Nephron (organoid): ENCODE measurements around the gene RPTOR.

Experiments used
- H3K27ac Mint-ChIP-seq, 3 experiments: 2 replicates each; pipeline ENCODE4 v1.8.0; 2020; ENCODE audit warnings: mixed read lengths in 3 of 3, mild to moderate bottlenecking in 2 of 3, moderate library complexity in 1 of 3
- H3K27me3 Mint-ChIP-seq: 2 replicates; pipeline ENCODE4 v1.8.0; 2021; ENCODE audit warnings: low read depth, mild to moderate bottlenecking, moderate library complexity, mixed read lengths
- H3K36me3 Mint-ChIP-seq: 2 replicates; pipeline ENCODE4 v1.8.0; 2020; ENCODE audit warnings: low read depth, mixed read lengths
- H3K4me1 Mint-ChIP-seq: 2 replicates; pipeline ENCODE4 v1.8.0; 2020; ENCODE audit warnings: mixed read lengths
- H3K4me3 Mint-ChIP-seq, 3 experiments: 2 replicates each; pipeline ENCODE4 v1.8.0; 2020; ENCODE audit warnings: mild to moderate bottlenecking in 3 of 3, mixed read lengths in 3 of 3, moderate library complexity in 2 of 3
- H3K9me3 Mint-ChIP-seq: 2 replicates; pipeline ENCODE4 v1.8.0; 2020; ENCODE audit warnings: mixed read lengths
- CTCF ChIP-seq, 3 experiments: fragments of 200-600 bp; sonication (generic); IDR thresholded peaks; one replicate each; pipeline ENCODE4 v1.5.0; 2021; ENCODE audit warnings: antibody characterized with exemption in 3 of 3; ENCODE audit not compliant: unreplicated experiment in 3 of 3

The RPTOR gene

GRCh38 chr17:80786470-80786869 is 241.8 kb downstream of the RPTOR start:
- H3K4me1 Mint-ChIP-seq: peaks cover 72% of the 10 kb centered on the region
- peak overlapping the region in 2 of 3 experiments; percentile 12 to 40 for H3K27ac Mint-ChIP-seq
- peak overlapping the region in 1 of 3 experiments; percentile 16 for H3K4me3 Mint-ChIP-seq
- peaks cover 2% of the 10 kb centered on the region for H3K9me3 Mint-ChIP-seq
- H3K36me3 Mint-ChIP-seq: peaks cover 11% of the 10 kb centered on the region
- no peak for TF ChIP-seq CTCF (IDR thresholded peaks at IDR 0.05; ENCODE audit: unreplicated experiment in 3 of 3)
- peaks cover 3% of the 10 kb centered on the region for H3K27me3 Mint-ChIP-seq

GRCh38 chr17:80786887-80787286 is 242.2 kb downstream of the RPTOR start:
- Mint-ChIP-seq H3K36me3 (peaks cover 11% of the 10 kb centered on the region), H3K27me3 (peaks cover 3% of the 10 kb centered on the region), H3K4me1 (peaks cover 74% of the 10 kb centered on the region), H3K4me3 (no peak overlapping the region), H3K9me3 (peaks cover 2% of the 10 kb centered on the region), H3K27ac (peak overlapping the region in 2 of 3 experiments; percentile 12 to 40)
- no peak for TF ChIP-seq CTCF (IDR thresholded peaks at IDR 0.05; ENCODE audit: unreplicated experiment in 3 of 3)

- peaks cover 71% of the 10 kb centered on the region for H3K4me1 Mint-ChIP-seq
- peaks cover 11% of the 10 kb centered on the region for H3K36me3 Mint-ChIP-seq
- peaks cover under 1% of the 10 kb centered on the region for H3K27me3 Mint-ChIP-seq
- no peak overlapping the region for H3K4me3 Mint-ChIP-seq
- peak overlapping the region in 2 of 3 experiments; percentile 12 to 40 for H3K27ac Mint-ChIP-seq
- peaks cover 2% of the 10 kb centered on the region for H3K9me3 Mint-ChIP-seq
- no peak for TF ChIP-seq CTCF (IDR thresholded peaks at IDR 0.05; ENCODE audit: unreplicated experiment in 3 of 3)
Observed at GRCh38 chr17:80787881-80788280, 243.2 kb downstream of the RPTOR start.

- H3K4me3 Mint-ChIP-seq: peak overlapping the region in 2 of 3 experiments; percentile 3 to 36
- peaks cover 14% of the 10 kb centered on the region for H3K36me3 Mint-ChIP-seq
Observed at GRCh38 chr17:80789356-80789902, 244.8 kb downstream of the RPTOR start.

GRCh38 chr17:80790021-80790765 is 245.6 kb downstream of the RPTOR start:
- peak overlapping the region; percentile 65 to 93 (median 80) for H3K27ac Mint-ChIP-seq
- H3K36me3 Mint-ChIP-seq: peaks cover 14% of the 10 kb centered on the region
- TF ChIP-seq CTCF (IDR thresholded peaks at IDR 0.05; ENCODE audit: unreplicated experiment in 3 of 3): no peak
- peaks cover 2% of the 10 kb centered on the region for H3K9me3 Mint-ChIP-seq
- peaks cover 83% of the 10 kb centered on the region for H3K4me1 Mint-ChIP-seq
- peak overlapping the region in 1 of 3 experiments; percentile 36 for H3K4me3 Mint-ChIP-seq
- no peaks in the 10 kb centered on the region for H3K27me3 Mint-ChIP-seq

More at GRCh38 chr17:80789356-80789902, 244.8 kb downstream of the RPTOR start:
- Mint-ChIP-seq H3K4me1 (peaks cover 78% of the 10 kb centered on the region), H3K27ac (peak overlapping the region; percentile 65 to 93 (median 80)), H3K9me3 (peaks cover 2% of the 10 kb centered on the region), H3K27me3 (no peaks in the 10 kb centered on the region)
- no peak for TF ChIP-seq CTCF (IDR thresholded peaks at IDR 0.05; ENCODE audit: unreplicated experiment in 3 of 3)
